Neural cell (in vitro differentiated cells): Measurements from ENCODE around the gene POP5. TPM values are rescaled to one million over a fixed set of nuclear protein-coding genes. Genes with fewer than 3 reads are reported as not detected.

Experiments used
- H2AFZ ChIP-seq: fragments of 200-600, 300-800 bp; sonication (generic), shearing (Covaris generic); 2 replicates; pipeline ENCODE4 v1.6.0; 2014; ENCODE audit warnings: low read depth, mild to moderate bottlenecking, antibody characterized with exemption, low read length, moderate library complexity
- H3F3A ChIP-seq: fragments of 200-600 bp; shearing (Covaris generic); 2 replicates; pipeline ENCODE4 v1.6.1; 2016; ENCODE audit warnings: mild to moderate bottlenecking, moderate library complexity, mixed read lengths, antibody characterized with exemption, low read length; ENCODE audit not compliant: insufficient read depth, poor library complexity, severe bottlenecking
- H3K27ac ChIP-seq: fragments of 200-600, 300-800 bp; sonication (generic), shearing (Covaris generic); 2 replicates; pipeline ENCODE4 v1.5.1; 2014; ENCODE audit warnings: mild to moderate bottlenecking, low read length, moderate library complexity
- H3K27me3 ChIP-seq: fragments of 300-800, 200-600 bp; sonication (generic), shearing (Covaris generic); 2 replicates; pipeline ENCODE4 v1.6.0; 2014; ENCODE audit warnings: mild to moderate bottlenecking, low read depth, low read length, moderate library complexity; ENCODE audit not compliant: insufficient read depth
- H3K36me3 ChIP-seq: fragments of 300-800, 200-600 bp; sonication (generic), shearing (Covaris generic); 2 replicates; pipeline ENCODE4 v1.5.1; 2014; ENCODE audit warnings: mild to moderate bottlenecking, antibody characterized with exemption, low read length, moderate library complexity; ENCODE audit not compliant: insufficient read depth
- H3K4me2 ChIP-seq: fragments of 300-800, 200-600 bp; sonication (generic), shearing (Covaris generic); 2 replicates; pipeline ENCODE4 v1.6.0; 2014; ENCODE audit warnings: mild to moderate bottlenecking, low read length
- H3K4me3 ChIP-seq: fragments of 300-800, 200-600 bp; sonication (generic), shearing (Covaris generic); 2 replicates; pipeline ENCODE4 v1.5.1; 2014; ENCODE audit warnings: mild to moderate bottlenecking, low read length, moderate library complexity
- H3K79me2 ChIP-seq: fragments of 200-600 bp; shearing (Covaris generic); replicated peaks from 2 replicates; pipeline ENCODE4 v1.6.0; 2014; ENCODE audit warnings: mild to moderate bottlenecking, low read length, moderate library complexity; ENCODE audit not compliant: insufficient read depth
- H3K9ac ChIP-seq: fragments of 300-800, 200-600 bp; sonication (generic), shearing (Covaris generic); 2 replicates; pipeline ENCODE4 v1.6.1; 2016; ENCODE audit warnings: mild to moderate bottlenecking, low read length, mixed read lengths
- H3K9me2 ChIP-seq: fragments of 200-600 bp; shearing (Covaris generic); 2 replicates; pipeline ENCODE4 v1.6.1; 2016; ENCODE audit warnings: mild to moderate bottlenecking, low read length, mixed read lengths; ENCODE audit not compliant: insufficient read depth
- H3K9me3 ChIP-seq: fragments of 200-600, 300-800 bp; sonication (generic), shearing (Covaris generic); 2 replicates; pipeline ENCODE4 v1.6.1; 2016; ENCODE audit warnings: mild to moderate bottlenecking, mixed run types, low read length, moderate library complexity, mixed read lengths
- H4K20me1 ChIP-seq: fragments of 200-600 bp; shearing (Covaris generic); 2 replicates; pipeline ENCODE4 v1.6.1; 2016; ENCODE audit warnings: mild to moderate bottlenecking, mixed run types; ENCODE audit not compliant: insufficient read depth
- EP300 ChIP-seq: fragments of 450-650 bp; conservative IDR thresholded peaks from 2 replicates; pipeline ENCODE4 v1.6.1; 2014; ENCODE audit warnings: antibody characterized with exemption, mild to moderate bottlenecking, moderate library complexity; ENCODE audit not compliant: poor library complexity, severe bottlenecking
- EZH2 ChIP-seq: fragments of 200-600, 300-800 bp; shearing (Covaris generic), sonication (generic); IDR thresholded peaks from 2 replicates; pipeline ENCODE4 v1.6.1; 2014; ENCODE audit warnings: antibody characterized with exemption, low read length, borderline replicate concordance, mild to moderate bottlenecking; ENCODE audit not compliant: insufficient read depth, poor library complexity, severe bottlenecking
- MXI1 ChIP-seq: fragments of 450-650 bp; conservative IDR thresholded peaks from 2 replicates; pipeline ENCODE4 v1.6.1; 2014; ENCODE audit warnings: antibody characterized with exemption, mild to moderate bottlenecking; ENCODE audit not compliant: poor library complexity, severe bottlenecking
- POLR2AphosphoS5 ChIP-seq: IDR thresholded peaks from 2 replicates; pipeline ENCODE4 v1.6.1; 2012
- RAD21 ChIP-seq: fragments of 450-650 bp; conservative IDR thresholded peaks from 2 replicates; pipeline ENCODE4 v1.6.1; 2014; ENCODE audit warnings: antibody characterized with exemption, mild to moderate bottlenecking, moderate library complexity
- SMC3 ChIP-seq: fragments of 450-650 bp; conservative IDR thresholded peaks from 2 replicates; pipeline ENCODE4 v1.6.1; 2014; ENCODE audit warnings: antibody characterized with exemption, mild to moderate bottlenecking, moderate library complexity; ENCODE audit not compliant: poor library complexity
- TAF1 ChIP-seq: IDR thresholded peaks from 2 replicates; pipeline ENCODE4 v1.6.1; 2012; ENCODE audit warnings: low read depth
- polyA plus RNA-seq: library from polyadenylated mRNA; depleted of rRNA; stranded (reverse); fragments of >200 nt; gene quantifications from 2 replicates; pipeline ENCODE4 v1.2.3, GENCODE V29; 2014
- TF ChIP-seq, protein P1 (sequence below): fragments of 450-650 bp; IDR thresholded peaks from 2 replicates; pipeline ENCODE4 v1.5.1; 2014; ENCODE audit warnings: antibody characterized with exemption, mild to moderate bottlenecking, moderate library complexity; ENCODE audit not compliant: poor library complexity, severe bottlenecking
- TF ChIP-seq, protein P2 (sequence below): IDR thresholded peaks from 2 replicates; pipeline ENCODE4 v1.6.1; 2012; ENCODE audit warnings: borderline replicate concordance

The POP5 gene
- polyA plus RNA-seq, 1 donor from 2014 or later: 153 TPM

GRCh38 chr12:120573560-120573959 lies 7.6 kb downstream of the POP5 start:
- no peaks in the 10 kb centered on the region for H4K20me1 ChIP-seq
- H3K4me2 ChIP-seq: no peak overlapping the region
- H3K9me3 ChIP-seq: no peaks in the 10 kb centered on the region
- H3K9me2 ChIP-seq: no peaks in the 10 kb centered on the region
- no peak for TF ChIP-seq EP300
- TF ChIP-seq, protein P1, sequence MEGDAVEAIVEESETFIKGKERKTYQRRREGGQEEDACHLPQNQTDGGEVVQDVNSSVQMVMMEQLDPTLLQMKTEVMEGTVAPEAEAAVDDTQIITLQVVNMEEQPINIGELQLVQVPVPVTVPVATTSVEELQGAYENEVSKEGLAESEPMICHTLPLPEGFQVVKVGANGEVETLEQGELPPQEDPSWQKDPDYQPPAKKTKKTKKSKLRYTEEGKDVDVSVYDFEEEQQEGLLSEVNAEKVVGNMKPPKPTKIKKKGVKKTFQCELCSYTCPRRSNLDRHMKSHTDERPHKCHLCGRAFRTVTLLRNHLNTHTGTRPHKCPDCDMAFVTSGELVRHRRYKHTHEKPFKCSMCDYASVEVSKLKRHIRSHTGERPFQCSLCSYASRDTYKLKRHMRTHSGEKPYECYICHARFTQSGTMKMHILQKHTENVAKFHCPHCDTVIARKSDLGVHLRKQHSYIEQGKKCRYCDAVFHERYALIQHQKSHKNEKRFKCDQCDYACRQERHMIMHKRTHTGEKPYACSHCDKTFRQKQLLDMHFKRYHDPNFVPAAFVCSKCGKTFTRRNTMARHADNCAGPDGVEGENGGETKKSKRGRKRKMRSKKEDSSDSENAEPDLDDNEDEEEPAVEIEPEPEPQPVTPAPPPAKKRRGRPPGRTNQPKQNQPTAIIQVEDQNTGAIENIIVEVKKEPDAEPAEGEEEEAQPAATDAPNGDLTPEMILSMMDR: no peak
- no peak for TF ChIP-seq POLR2AphosphoS5
- no peak for TF ChIP-seq TAF1
- TF ChIP-seq MXI1: no peak
- TF ChIP-seq RAD21: no peak
- TF ChIP-seq EZH2: no peak
- TF ChIP-seq, protein P2, sequence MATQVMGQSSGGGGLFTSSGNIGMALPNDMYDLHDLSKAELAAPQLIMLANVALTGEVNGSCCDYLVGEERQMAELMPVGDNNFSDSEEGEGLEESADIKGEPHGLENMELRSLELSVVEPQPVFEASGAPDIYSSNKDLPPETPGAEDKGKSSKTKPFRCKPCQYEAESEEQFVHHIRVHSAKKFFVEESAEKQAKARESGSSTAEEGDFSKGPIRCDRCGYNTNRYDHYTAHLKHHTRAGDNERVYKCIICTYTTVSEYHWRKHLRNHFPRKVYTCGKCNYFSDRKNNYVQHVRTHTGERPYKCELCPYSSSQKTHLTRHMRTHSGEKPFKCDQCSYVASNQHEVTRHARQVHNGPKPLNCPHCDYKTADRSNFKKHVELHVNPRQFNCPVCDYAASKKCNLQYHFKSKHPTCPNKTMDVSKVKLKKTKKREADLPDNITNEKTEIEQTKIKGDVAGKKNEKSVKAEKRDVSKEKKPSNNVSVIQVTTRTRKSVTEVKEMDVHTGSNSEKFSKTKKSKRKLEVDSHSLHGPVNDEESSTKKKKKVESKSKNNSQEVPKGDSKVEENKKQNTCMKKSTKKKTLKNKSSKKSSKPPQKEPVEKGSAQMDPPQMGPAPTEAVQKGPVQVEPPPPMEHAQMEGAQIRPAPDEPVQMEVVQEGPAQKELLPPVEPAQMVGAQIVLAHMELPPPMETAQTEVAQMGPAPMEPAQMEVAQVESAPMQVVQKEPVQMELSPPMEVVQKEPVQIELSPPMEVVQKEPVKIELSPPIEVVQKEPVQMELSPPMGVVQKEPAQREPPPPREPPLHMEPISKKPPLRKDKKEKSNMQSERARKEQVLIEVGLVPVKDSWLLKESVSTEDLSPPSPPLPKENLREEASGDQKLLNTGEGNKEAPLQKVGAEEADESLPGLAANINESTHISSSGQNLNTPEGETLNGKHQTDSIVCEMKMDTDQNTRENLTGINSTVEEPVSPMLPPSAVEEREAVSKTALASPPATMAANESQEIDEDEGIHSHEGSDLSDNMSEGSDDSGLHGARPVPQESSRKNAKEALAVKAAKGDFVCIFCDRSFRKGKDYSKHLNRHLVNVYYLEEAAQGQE: no peak
- TF ChIP-seq SMC3: no peak
- H3K9ac ChIP-seq: no peak overlapping the region
- H3F3A ChIP-seq: no peaks in the 10 kb centered on the region
- H3K79me2 ChIP-seq: no peaks in the 10 kb centered on the region
- H3K27me3 ChIP-seq: no peaks in the 10 kb centered on the region
- peaks cover 16% of the 10 kb centered on the region for H3K36me3 ChIP-seq
- H2AFZ ChIP-seq: no peak overlapping the region
- no peak overlapping the region for H3K4me3 ChIP-seq
- H3K27ac ChIP-seq: no peak overlapping the region

DNA sequence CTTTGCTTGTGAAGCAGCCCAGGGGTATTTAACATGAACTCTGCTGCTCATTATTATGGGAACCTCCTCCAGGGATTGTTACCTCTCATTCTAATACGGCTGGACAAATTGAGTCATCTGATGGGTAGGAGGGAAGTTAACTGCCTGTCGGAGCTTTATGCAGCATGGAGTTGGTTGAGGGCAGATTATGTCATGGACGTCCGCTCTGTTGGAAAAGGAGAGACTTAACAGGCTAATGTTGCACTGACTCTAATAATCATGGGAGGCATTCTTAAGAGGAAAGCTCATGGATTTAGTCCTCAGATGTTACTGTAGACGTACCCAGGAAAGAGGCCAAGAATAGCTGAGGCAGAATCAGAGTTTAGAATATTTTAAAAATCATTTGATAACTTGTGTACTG lies 9.9 kb downstream of the POP5 start:
- H3K27me3 ChIP-seq: no peaks in the 10 kb centered on the region
- no peaks in the 10 kb centered on the region for H3F3A ChIP-seq
- no peaks in the 10 kb centered on the region for H3K79me2 ChIP-seq
- peaks cover 10% of the 10 kb centered on the region for H3K36me3 ChIP-seq
- TF ChIP-seq SMC3: no peak
- no peak for TF ChIP-seq MXI1
- TF ChIP-seq RAD21: no peak
- no peak for TF ChIP-seq TAF1
- TF ChIP-seq EZH2: no peak
- TF ChIP-seq, protein P2: no peak
- TF ChIP-seq, protein P1: no peak
- TF ChIP-seq POLR2AphosphoS5: no peak
- no peak for TF ChIP-seq EP300
- H3K9me2 ChIP-seq: no peaks in the 10 kb centered on the region
- no peaks in the 10 kb centered on the region for H3K9me3 ChIP-seq
- H2AFZ ChIP-seq: no peak overlapping the region
- no peak overlapping the region for H3K4me3 ChIP-seq
- H3K4me2 ChIP-seq: no peak overlapping the region
- H3K27ac ChIP-seq: no peak overlapping the region
- no peak overlapping the region for H3K9ac ChIP-seq
- H4K20me1 ChIP-seq: no peaks in the 10 kb centered on the region
